Fibroblast of skin of left biceps (primary cell): ENCODE measurements around the gene COL25A1.
"Not testable (repeated sequence)": the region's sequence is repeated elsewhere in the genome, so short reads cannot be mapped to it uniquely, and the experiment has no call there.

Experiments used
- DNase-seq, 2 experiments: peaks; one replicate each; pipeline ENCODE4 v3.0.0-alpha.2; 2013; ENCODE audit warnings: low read depth in 2 of 2

Gene COL25A1

GRCh38 chr4:109012286-109012880 lies 290.1 kb downstream of the COL25A1 start:
- no peak for DNase-seq

- DNase-seq: no peak
Measured at GRCh38 chr4:109011241-109012026, 291.0 kb downstream of the COL25A1 start.

DNA sequence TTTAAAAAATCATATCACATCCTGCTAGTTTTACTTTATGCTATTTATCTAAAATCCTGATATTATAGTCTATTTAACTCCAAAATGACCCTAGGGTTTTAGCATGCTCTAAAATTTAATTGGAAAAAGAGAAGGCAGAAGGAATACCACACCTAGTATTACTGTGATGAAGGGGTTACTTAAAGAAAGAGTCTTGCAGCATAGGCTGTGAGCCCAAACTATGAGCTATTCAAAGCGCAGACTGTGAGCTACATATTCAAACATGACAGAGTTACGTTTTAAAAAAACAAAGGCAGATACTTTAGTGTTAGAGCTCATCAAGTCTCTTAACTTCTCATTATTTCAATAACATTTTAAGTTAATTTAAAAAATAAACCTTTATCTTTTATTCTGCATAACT lies 291.9 kb downstream of the COL25A1 start:
- no peak for DNase-seq

GRCh38 chr4:109009909-109010308 lies 292.5 kb downstream of the COL25A1 start:
- peak; percentile 79 to 85 for DNase-seq

GRCh38 chr4:109007976-109008375 lies 294.5 kb downstream of the COL25A1 start:
- DNase-seq: no peak

DNA sequence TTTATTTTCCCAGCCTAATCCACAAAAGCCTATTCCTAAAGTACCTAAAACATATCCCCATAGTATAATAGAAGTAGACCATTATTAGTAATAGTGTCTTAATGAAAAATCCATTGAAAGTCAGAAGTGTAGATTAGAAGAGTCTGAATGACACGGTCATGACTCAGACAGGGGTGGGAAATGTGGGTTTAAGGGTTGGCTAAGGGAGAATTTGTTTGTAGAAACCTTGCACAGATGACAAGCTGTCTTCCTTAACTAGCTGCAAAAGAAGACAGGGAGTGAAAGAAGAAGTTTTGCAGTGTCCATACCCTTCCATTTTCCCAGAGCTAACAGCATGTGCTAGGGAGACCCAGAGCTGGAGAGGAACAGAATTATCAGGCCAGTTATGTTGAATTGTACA lies 296.9 kb downstream of the COL25A1 start:
- DNase-seq: no peak

DNA sequence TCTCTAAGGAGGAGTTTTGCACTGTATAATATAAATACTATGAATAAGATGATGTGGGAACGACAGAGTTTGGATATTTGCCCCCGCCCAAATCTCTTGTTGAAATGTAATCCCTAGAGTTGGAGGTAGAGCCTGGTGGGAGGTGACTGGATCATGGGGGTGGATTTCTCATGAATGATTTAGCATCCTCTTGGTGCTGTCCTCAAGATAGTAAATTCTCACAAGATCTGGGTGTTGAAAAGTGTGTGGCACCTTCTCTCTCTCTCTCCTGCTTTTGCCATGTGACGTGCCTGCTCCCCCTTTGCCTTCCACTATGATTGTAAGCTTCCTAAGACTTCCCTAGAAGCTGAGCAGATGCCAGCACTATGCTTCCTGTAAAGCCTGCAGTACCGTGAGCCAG lies 298.0 kb downstream of the COL25A1 start:
- DNase-seq: no peak

- DNase-seq: no peak
Measured at GRCh38 chr4:109003964-109004363, 298.5 kb downstream of the COL25A1 start.

DNA sequence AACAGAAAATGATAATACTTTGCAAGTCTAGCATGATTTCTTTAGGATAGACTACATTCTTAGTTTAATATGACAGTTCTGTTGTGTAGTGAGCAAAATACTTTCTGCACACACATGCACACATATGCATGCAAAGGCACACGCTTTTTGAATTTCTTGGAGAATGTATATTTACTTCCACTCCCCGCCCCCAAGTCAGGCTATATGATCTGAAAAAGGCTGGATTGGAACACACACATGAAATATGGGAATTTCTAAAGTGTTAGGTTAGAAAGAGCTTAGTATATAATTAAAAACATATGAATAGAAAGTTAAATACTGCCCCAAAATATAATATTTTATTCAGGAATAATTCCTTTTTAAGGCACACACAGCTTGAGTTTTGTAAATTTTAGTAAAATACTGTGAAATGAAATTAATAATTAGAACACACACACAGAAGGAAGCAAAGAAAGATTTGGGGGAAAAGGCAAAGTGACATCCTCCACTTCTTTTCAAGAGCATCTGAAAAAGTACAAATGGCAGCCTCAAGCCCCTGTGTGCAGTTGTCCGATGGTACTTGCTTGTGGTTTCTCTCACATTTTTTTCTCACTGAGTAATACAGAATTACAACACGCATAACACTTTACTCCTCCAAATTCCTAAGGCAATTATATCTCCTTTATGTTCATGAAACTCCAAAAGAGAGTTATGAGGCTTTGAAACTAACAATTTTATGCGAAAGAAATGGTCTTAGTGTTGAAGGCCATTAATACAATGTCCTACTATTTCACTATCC lies 310.7 kb downstream of the COL25A1 start:
- DNase-seq: peak; percentile 88 to 89

- DNase-seq: no peak
Measured at GRCh38 chr4:108988464-108989195, 313.8 kb downstream of the COL25A1 start.

DNA sequence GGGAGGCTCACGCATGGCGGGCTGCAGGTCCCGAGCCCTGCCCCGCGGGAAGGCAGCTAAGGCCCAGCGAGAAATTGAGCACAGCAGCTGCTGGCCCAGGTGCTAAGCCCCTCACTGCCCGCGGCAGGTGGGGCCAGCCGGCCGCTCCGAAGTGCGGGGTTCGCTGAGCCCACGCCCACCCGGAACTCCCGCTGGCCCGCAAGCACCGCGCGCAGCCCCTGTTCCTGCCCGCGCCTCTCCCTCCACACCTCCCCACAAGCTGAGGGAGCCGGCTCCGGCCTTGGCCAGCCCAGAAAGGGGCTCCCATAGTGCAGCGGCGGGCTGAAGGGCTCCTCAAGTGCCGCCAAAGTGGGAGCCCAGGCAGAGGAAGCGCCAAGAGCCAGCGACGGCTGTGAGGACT lies 318.0 kb downstream of the COL25A1 start:
- DNase-seq: not testable (repeated sequence)

- no peak for DNase-seq
Measured at GRCh38 chr4:108982402-108983185, 319.9 kb downstream of the COL25A1 start.

DNA sequence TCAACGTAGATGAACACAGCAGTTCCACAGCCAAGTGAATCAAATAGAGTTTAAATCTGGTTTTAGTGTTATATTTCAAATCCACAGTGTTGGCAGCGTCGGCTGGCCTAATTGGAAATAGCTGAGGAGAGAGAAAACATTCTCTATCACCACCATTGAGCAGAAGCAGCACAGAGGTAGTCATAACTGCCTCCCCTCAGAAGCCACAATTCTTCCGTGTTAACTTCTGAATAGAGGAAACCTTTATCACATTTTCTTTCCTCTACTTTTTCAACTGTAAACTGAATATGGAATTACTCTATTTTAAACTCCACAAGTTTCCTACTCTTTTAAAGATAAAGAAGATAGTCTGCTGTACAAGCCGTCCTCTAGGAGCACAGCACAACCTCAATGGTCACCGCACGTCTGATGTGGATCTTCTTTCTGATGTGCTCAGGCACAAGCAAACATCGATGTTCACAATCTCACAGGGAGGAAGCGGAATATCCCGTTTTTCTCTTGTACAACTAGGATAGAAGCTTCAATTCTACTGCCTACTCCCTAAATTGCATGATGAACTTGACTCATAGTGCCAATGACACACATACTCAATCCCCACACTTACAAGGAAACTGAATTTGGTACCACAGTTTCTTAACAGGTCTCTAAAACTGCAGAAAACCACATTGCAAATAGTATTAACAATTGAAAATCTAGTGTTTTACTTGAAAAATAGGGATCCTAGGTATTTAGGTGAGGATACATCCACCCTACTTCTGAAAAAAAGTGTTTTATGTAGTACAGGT lies 321.8 kb downstream of the COL25A1 start:
- no peak for DNase-seq

- no peak for DNase-seq
Measured at GRCh38 chr4:108979759-108980158, 322.7 kb downstream of the COL25A1 start.

GRCh38 chr4:108978066-108978465 lies 324.4 kb downstream of the COL25A1 start:
- DNase-seq: no peak

GRCh38 chr4:108972613-108973283 lies 329.7 kb downstream of the COL25A1 start:
- DNase-seq: no peak

- DNase-seq: no peak
Measured at GRCh38 chr4:108971473-108971872, 331.0 kb downstream of the COL25A1 start.

DNA sequence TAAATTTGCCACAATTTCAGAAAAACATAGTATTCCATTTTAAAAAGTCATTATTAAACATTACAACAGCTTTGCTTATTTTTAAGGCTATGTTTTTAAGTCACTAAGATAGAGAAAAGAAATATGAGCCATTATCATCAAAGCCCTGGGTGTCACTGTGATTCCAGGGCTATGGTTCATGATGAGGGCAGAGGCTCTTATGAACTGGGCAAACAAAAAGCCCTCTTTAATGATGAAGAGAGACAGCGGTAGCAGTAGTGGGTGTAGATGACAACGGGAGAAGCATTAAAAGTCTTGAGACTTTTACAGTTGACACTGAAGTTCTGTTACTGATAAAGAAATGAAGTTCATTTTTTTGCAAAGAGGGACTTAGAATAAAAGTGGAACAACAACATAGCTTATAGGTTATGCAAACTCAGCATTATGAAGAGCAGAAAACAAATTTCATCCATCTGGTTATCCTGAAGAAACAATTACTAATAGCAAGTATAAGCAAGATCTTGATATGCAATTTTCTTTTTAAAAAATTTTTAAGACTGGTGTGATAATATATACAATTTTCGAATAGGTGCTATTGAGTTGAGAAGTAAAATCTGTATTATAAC lies 336.9 kb downstream of the COL25A1 start:
- no peak for DNase-seq

- DNase-seq: no peak
Measured at GRCh38 chr4:108965016-108965415, 337.4 kb downstream of the COL25A1 start.
